Activated T-cell treated with anti-CD3 and anti-CD28 coated beads, Interleukin-2, amount 50 U/mL, for 1 hour (primary cell): ENCODE data around the gene PIAS1.
"Not testable (repeated sequence)": the region's sequence is repeated elsewhere in the genome, so short reads cannot be mapped to it uniquely, and the experiment has no call there.

Source experiments
- DNase-seq: peaks from one replicate; pipeline ENCODE4 v3.0.0-alpha.2; 2020

PIAS1 gene

DNA sequence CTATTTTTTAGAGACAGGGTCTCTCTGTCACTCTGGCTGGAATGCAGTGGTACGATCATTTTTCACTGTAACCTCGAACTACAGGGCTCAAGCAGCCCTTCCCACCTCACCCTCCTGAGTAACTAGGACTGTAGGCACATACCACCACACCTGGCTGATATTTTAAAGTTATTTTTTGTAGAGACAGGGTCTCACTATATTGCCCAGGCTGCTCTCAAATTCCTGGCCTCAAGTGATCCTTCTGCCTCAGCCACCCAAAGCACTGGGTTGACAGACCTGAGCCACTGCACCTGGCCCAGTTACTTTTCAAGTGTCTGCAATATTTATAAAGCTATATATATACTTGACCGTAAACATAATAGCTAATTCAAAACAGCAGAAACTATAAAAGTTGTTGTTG is 75.0 kb downstream of the PIAS1 start:
- DNase-seq = no peak

- no peak for DNase-seq
Measured at GRCh38 chr15:68130851-68131250, 76.7 kb downstream of the PIAS1 start.

GRCh38 chr15:68137096-68137495 is 83.0 kb downstream of the PIAS1 start:
- no peak for DNase-seq

DNA sequence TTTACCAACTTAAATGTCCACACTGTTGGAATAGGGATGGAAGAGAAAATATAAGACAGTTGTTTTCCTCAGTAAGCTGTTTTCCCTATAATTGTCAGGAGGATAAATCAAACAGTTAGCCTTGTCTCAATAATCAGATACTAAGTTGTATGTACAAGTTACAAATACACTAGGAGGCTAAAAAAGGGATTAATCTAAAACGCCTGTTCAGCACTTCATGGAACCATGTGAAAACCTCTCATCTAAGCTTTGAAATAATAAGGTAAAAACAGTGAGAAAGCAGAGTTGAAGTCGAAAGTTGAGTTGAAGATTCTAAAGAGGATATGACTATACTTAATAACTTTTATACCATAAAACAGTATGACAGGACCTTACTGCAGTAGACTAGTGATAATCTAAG is 89.0 kb downstream of the PIAS1 start:
- no peak for DNase-seq

DNA sequence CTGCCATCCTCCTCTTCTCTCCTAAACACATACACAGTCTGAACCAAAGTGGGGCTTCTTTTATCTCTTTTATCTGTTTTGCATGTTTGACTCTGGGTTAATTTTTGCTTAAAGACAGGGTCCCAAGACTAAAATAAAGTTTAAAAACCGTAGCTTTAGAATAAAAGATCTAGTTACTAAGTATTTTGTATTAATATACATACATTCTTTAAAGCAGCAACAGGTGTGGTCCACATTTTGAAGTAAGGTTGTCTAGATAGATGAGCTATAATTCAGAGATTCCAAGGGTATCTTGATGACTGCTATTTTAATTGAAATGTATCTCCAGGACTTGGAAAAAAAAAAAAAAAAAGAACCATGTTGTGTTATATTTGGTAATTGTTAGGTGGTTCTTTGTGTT is 89.7 kb downstream of the PIAS1 start:
- no peak for DNase-seq

GRCh38 chr15:68145706-68146105 is 91.6 kb downstream of the PIAS1 start:
- DNase-seq = no peak

- DNase-seq = no peak
Measured at GRCh38 chr15:68148039-68148438, 93.9 kb downstream of the PIAS1 start.

DNA sequence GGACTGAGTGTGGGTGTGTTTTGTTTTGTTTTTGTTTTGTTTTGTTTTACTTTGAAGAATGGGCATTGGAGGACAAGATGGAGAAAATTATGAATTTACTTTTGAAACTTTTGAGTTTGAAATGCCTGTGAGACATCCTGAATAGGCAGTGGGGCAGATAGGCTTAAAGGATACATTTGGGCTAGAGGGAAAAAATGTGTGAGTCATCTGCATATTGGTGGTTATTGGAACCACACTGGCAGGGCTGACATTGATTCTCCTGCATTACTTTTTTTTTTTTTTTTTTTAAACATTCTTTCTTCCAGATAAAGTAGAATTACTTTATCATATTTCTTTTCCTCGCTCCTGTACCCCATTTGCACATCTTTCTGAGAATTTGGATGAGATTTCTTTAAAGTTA is 94.9 kb downstream of the PIAS1 start:
- DNase-seq = no peak

DNA sequence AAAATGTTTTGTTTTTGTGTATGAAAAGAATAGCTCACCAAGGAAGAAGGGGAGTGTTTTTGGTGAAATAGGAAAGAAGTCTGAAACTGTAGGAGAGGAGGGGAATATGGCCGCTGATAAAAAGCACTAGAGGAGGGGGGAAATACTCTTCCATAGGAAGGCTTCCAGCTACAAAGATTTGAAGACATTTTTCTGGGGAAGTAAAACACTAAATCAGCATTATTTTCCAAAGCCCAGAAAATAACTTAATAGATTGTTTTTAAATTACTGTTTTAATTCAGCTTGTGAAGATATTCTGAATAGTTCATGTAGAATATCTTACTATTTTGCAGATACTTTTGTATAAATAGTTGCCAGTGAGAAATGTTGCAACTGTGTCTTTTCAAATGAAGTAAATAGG is 96.1 kb downstream of the PIAS1 start:
- DNase-seq = no peak

DNA sequence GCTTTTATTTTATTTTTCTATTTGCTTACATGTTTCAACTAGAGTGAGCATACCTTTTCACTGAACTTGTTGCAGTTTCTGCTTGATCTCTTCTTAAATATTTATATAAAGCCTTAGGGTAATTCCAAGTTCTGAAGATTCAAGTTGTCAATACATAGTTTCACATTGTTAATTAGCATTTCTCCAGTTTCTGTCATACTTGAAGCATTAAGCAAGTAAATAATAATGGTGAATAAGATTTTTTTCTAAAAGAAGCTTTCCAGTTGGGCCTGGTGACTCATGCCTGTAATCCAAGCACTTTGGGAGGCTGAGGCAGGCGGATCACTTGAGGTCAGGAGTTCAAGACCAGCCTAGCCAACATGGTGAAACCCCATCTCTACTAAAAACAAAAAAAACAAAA is 97.2 kb downstream of the PIAS1 start:
- no peak for DNase-seq

GRCh38 chr15:68152342-68152741 is 98.2 kb downstream of the PIAS1 start:
- no peak for DNase-seq

DNA sequence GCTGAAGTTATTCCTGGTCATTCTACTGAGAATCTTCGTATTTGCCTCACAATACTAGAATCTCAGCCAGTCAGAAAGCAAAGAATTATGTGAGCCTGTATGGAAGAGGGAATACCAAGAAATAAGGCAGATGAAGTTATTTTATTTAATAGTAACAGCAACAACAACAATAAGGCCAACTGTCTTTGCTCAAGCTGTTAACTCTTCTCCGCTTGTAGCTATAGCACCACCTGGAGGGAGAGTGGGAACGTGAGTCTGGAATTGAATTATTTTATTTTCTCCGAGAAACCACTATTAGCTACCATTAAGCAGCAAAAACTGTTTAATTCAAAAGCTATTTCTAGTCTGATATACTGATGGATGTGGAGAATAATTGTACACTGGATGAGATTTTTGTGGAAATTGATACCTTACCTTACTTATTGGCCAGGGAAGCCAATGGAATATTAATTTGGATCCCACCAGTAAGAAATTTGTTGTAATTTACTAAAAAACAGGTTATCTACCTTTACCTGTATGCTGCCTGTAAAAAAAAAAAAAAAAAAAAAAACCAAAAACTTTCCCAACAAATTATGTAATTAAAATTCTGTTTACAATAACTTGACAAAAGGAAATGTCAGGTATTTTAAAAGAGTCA is 100.9 kb downstream of the PIAS1 start:
- DNase-seq = no peak

GRCh38 chr15:68157074-68157473 is 103.0 kb downstream of the PIAS1 start:
- no peak for DNase-seq

DNA sequence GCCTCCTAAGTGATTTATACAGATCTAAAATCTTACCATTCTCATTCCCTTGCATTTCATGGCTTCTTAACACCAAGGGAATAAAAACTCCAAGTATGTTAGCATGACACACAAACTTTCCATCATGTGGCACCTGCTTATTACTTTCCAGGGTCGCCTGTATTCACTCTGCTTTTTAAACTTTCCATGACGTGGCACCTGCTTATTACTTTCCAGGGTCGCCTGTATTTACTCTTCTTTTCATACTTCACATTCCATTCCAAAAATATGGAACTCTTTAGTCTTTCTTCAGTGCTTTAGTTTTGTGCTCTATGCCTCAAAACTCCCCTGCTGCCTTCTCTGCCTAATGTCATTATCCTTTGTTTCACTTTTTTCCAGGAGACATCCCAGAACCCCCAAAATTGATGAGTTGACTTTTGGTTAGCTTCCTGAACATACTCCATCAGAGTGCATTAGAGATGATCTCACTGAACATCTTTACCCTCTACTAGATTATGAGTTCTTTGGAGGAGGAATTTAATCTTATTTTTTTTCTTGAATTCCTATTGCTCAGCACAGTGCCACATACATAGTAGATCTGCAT is 104.0 kb downstream of the PIAS1 start:
- no peak for DNase-seq

- no peak for DNase-seq
Measured at GRCh38 chr15:68163191-68163590, 109.1 kb downstream of the PIAS1 start.

DNA sequence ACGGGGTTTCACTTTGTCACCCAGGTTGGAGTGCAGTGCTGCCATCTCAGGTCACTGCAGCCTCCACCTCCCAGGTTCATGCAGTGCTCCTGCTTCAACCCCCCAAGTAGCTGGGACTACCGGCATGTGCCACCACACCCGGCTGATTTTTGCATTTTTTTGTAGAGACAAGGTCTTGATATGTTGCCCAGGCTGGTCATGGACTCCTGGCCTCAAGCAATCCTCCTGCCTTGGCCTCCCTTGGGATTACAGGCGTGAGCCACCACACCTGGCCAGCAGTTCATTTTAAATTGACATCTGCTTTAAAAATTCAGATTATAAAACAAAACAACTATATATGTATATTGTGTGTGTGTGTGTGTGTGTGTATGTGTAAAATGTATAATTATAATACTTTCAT is 112.7 kb downstream of the PIAS1 start:
- DNase-seq = no peak

- DNase-seq = not testable (repeated sequence)
Measured at GRCh38 chr15:68172037-68172436, 117.9 kb downstream of the PIAS1 start.

DNA sequence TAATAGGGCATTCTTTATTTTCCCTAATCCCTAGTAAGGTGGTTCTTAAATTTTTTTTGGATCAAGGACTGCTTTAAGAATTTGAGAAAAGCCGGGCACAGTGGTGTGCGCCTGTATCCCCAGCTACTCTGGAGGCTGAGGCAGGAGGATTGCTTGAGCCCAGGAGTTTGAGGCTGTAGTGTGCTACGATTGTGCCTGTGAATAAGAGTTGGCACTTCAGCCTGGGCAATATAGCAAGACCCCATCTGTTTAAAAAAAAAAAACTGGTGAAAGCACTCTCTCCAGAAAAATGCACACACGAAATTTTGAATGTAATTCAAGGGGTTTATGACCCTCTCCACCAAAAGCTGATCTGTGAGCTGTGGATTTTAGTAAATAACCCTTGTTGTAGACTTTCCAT is 119.0 kb downstream of the PIAS1 start:
- DNase-seq = no peak

DNA sequence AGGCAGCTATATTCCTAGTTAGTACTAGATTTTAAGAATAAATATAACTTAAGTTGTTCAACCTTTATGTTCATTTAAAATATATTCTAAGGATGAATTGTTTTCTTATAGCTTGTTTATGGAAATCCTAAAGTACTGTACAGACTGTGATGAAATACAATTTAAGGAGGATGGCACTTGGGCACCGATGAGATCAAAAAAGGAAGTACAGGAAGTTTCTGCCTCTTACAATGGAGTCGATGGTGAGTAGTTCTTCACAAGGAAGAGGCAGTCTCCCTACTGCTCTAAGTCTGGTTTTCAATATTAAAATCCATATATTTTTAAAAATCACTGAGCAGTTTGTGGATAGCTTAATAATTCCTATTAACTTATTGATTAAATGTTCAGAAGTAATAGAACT is 121.4 kb downstream of the PIAS1 start:
- no peak for DNase-seq

GRCh38 chr15:68176601-68177000 is 122.5 kb downstream of the PIAS1 start:
- no peak for DNase-seq

- no peak for DNase-seq
Measured at GRCh38 chr15:68177742-68178141, 123.6 kb downstream of the PIAS1 start.

DNA sequence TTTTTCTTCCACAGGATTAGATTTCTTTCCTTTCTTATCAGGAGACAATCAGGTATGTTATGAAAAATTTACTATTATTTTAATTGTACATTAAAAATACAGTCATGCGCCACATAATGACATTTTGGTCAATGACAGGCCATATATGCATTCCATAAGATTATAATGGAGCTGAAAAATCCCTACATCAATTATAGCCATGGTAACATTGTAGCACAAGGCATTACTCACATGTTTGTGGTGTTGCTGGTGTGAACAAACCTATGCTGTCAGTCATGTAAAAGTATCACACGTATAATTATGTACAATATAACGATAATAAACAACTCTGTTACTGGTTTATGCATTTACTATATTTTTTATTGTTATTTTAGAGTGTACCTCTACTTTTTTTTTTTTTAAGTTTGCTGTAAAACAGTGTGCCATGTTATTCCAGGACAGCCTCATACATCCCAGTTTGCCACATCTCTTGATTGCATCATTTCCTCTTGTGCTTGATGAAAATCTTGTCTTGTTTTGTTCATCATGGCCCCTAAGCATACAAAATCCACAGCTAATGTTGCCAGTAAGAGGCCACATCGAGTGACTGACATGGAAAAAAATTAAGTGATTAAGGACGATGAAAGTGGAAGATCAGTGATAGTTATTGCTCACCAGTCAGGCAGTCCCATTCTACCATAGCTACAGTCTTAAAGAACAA is 129.7 kb downstream of the PIAS1 start:
- no peak for DNase-seq

- DNase-seq = no peak
Measured at GRCh38 chr15:68184616-68185480, 130.7 kb downstream of the PIAS1 start.
